Endothelial cell of umbilical vein (primary cell): ENCODE results near the gene TAOK1.

Source experiments
- EZH2 ChIP-seq: IDR thresholded peaks from 2 replicates; pipeline ENCODE4 v1.6.1; 2012; ENCODE audit warnings: borderline replicate concordance, low read depth, mild to moderate bottlenecking, moderate library complexity, low read length, inconsistent platforms; ENCODE audit not compliant: severe bottlenecking
- JUN ChIP-seq: IDR thresholded peaks from 2 replicates; pipeline ENCODE4 v1.6.1; 2011; ENCODE audit warnings: borderline replicate concordance, low read depth; ENCODE audit not compliant: insufficient read length, insufficient read depth
- TF ChIP-seq, protein P1 (sequence below), 2 donors: IDR thresholded peaks; 1 replicate in 1 of 2; 2 replicates in 1 of 2; pipeline ENCODE4 v1.5.1; 2011; ENCODE audit warnings: low read length in 2 of 2, mild to moderate bottlenecking in 2 of 2, moderate library complexity in 2 of 2, control low read depth in 1 of 2, inconsistent platforms in 1 of 2, low read depth in 1 of 2; ENCODE audit not compliant: insufficient read depth in 1 of 2; ENCODE audit errors: extremely low read depth in 1 of 2

- TF ChIP-seq, protein P1, sequence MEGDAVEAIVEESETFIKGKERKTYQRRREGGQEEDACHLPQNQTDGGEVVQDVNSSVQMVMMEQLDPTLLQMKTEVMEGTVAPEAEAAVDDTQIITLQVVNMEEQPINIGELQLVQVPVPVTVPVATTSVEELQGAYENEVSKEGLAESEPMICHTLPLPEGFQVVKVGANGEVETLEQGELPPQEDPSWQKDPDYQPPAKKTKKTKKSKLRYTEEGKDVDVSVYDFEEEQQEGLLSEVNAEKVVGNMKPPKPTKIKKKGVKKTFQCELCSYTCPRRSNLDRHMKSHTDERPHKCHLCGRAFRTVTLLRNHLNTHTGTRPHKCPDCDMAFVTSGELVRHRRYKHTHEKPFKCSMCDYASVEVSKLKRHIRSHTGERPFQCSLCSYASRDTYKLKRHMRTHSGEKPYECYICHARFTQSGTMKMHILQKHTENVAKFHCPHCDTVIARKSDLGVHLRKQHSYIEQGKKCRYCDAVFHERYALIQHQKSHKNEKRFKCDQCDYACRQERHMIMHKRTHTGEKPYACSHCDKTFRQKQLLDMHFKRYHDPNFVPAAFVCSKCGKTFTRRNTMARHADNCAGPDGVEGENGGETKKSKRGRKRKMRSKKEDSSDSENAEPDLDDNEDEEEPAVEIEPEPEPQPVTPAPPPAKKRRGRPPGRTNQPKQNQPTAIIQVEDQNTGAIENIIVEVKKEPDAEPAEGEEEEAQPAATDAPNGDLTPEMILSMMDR (IDR thresholded peaks at IDR 0.05; ENCODE audit: extremely low read depth in 1 of 2, insufficient read depth in 1 of 2, low read depth in 1 of 2, low read length in 2 of 2), result no peak
- no peak for TF ChIP-seq EZH2
- TF ChIP-seq JUN, result no peak
These were observed 187.4 kb downstream of the TAOK1 start for GRCh38 chr17:29577385-29578211.
